ENCODE measurements around the gene HORMAD2. TPM values are rescaled to one million over a fixed set of nuclear protein-coding genes. Genes with fewer than 3 reads are reported as not detected.

HORMAD2 gene
- total RNA-seq, 1 experiment from 2014 or later: not detected

GRCh38 chr22:30180616-30181015 is 100.4 kb downstream of the HORMAD2 start:
- Mint-ChIP-seq H3K36me3 (ENCODE audit: insufficient read depth, unreplicated experiment) (no peaks in the 10 kb centered on the region), H3K27ac (ENCODE audit: unreplicated experiment) (no peak overlapping the region), H3K4me1 (ENCODE audit: low read depth, unreplicated experiment) (peaks cover 20% of the 10 kb centered on the region), H3K9me3 (ENCODE audit: low read depth, unreplicated experiment) (no peaks in the 10 kb centered on the region), H3K27me3 (ENCODE audit: unreplicated experiment) (no peaks in the 10 kb centered on the region), H3K4me3 (ENCODE audit: low read depth, unreplicated experiment) (no peak overlapping the region)
- no peak for DNase-seq
- TF ChIP-seq CTCF (IDR thresholded peaks at IDR 0.05; ENCODE audit: unreplicated experiment): no peak
- intact Hi-C loops (cut with micrococcal nuclease; ENCODE audit: unreplicated experiment): no loop called here
- no TSS peak for BruUV-seq (replicated peaks)
- CTCF ChIA-PET: interaction anchor here (1.0 kb wide), 1 partner anchor 32 kb away, joined by 4 read pairs; no protein-coding TSS in a partner anchor

GRCh38 chr22:30181459-30182349 is 101.4 kb downstream of the HORMAD2 start:
- intact Hi-C loops (cut with micrococcal nuclease; ENCODE audit: unreplicated experiment): no loop called here
- Mint-ChIP-seq H3K36me3 (ENCODE audit: insufficient read depth, unreplicated experiment) (no peaks in the 10 kb centered on the region), H3K4me3 (ENCODE audit: low read depth, unreplicated experiment) (no peak overlapping the region), H3K27me3 (ENCODE audit: unreplicated experiment) (no peaks in the 10 kb centered on the region), H3K9me3 (ENCODE audit: low read depth, unreplicated experiment) (no peaks in the 10 kb centered on the region), H3K27ac (ENCODE audit: unreplicated experiment) (no peak overlapping the region), H3K4me1 (ENCODE audit: low read depth, unreplicated experiment) (peaks cover 16% of the 10 kb centered on the region)
- no peak for DNase-seq
- CTCF ChIA-PET: interaction anchor here (0.6 to 1.0 kb wide), 2 partner anchors 31 to 475 kb away, joined by 3 to 4 read pairs; no protein-coding TSS in a partner anchor
- TF ChIP-seq CTCF (IDR thresholded peaks at IDR 0.05; ENCODE audit: unreplicated experiment): no peak
- BruUV-seq (replicated peaks): no TSS peak

- no peak overlapping the region for H3K27ac Mint-ChIP-seq (ENCODE audit: unreplicated experiment)
- CTCF ChIA-PET: no interaction called here
- no peaks in the 10 kb centered on the region for H3K36me3 Mint-ChIP-seq (ENCODE audit: insufficient read depth, unreplicated experiment)
- no peaks in the 10 kb centered on the region for H3K27me3 Mint-ChIP-seq (ENCODE audit: unreplicated experiment)
- peaks cover 12% of the 10 kb centered on the region for H3K4me1 Mint-ChIP-seq (ENCODE audit: low read depth, unreplicated experiment)
- H3K9me3 Mint-ChIP-seq (ENCODE audit: low read depth, unreplicated experiment): no peaks in the 10 kb centered on the region
- no peak overlapping the region for H3K4me3 Mint-ChIP-seq (ENCODE audit: low read depth, unreplicated experiment)
- intact Hi-C loops (cut with micrococcal nuclease; ENCODE audit: unreplicated experiment): no loop called here
- BruUV-seq (replicated peaks): no TSS peak
- DNase-seq: no peak
- no peak for TF ChIP-seq CTCF (IDR thresholded peaks at IDR 0.05; ENCODE audit: unreplicated experiment)
Measured at GRCh38 chr22:30182350-30182745, 102.1 kb downstream of the HORMAD2 start.

GRCh38 chr22:30182815-30183214 is 102.6 kb downstream of the HORMAD2 start:
- Mint-ChIP-seq H3K9me3 (ENCODE audit: low read depth, unreplicated experiment) (no peaks in the 10 kb centered on the region), H3K27ac (ENCODE audit: unreplicated experiment) (no peak overlapping the region), H3K27me3 (ENCODE audit: unreplicated experiment) (no peaks in the 10 kb centered on the region), H3K36me3 (ENCODE audit: insufficient read depth, unreplicated experiment) (no peaks in the 10 kb centered on the region), H3K4me1 (ENCODE audit: low read depth, unreplicated experiment) (peaks cover 10% of the 10 kb centered on the region), H3K4me3 (ENCODE audit: low read depth, unreplicated experiment) (no peak overlapping the region)
- BruUV-seq (replicated peaks): no TSS peak
- CTCF ChIA-PET: no interaction called here
- intact Hi-C loops (cut with micrococcal nuclease; ENCODE audit: unreplicated experiment): no loop called here
- DNase-seq: no peak
- no peak for TF ChIP-seq CTCF (IDR thresholded peaks at IDR 0.05; ENCODE audit: unreplicated experiment)

Data from Calu3 (cell line).